NOMO-1 (cell line): Measurements from ENCODE around the gene TECTA.
"Not testable (repeated sequence)": the region's sequence is repeated elsewhere in the genome, so short reads cannot be mapped to it uniquely, and the experiment has no call there.

Experiments used
- DNase-seq, 2 experiments: peaks; one replicate each; lab custom pipeline; 2025; ENCODE audit not compliant: unreplicated experiment in 2 of 2; lab: John Stamatoyannopoulos, UW

TECTA gene

DNA sequence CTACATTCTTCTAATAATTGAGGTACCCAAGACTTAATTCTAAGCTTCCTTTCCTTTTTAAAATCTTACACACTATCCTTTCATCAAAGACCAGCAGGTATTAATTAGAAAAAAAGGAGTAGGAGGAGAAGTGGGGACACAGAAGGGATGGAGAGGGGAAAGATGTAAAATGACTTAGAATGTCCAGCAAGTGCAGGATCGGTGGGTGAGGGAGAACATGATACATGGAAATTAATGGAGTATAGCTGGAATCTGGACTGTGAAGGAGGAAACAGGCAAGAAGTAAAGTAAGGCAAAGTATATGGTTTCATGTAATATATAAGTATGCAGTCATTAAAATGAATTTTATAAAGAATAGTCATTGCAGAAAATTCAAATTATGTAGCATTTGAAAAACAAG lies 127.8 kb downstream of the TECTA start:
- no peak for DNase-seq

DNA sequence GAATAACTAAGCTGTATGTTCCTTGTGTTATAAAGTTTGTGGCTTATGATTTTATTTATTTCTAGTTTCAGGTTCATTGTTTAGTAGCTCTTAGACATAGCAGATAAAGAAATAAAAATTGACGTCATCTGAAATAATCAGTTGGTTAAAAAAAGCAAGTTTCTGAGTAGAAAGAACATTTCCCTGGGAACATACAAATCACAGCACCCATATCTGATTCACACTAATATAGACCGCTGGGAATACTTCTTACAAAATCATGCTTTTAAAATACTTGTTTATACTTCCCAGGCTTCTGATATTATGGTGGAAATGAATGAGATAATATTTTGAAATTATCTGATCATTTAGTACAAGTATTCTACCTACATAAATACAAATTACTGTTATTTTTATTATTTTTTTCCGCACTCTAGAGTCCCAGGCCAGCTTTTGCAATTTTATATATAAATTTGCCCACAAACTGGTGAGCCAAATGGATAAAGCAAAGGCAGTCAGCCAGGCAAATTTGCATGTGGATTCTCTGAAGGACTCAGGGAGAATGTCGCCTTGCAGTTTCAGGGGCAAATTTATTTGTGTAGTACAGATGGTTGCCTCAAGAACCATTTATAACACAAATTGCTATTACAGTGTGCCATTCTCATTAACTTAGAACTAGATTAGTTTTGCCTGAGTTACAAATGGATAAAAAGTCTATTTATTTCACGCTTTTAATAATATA lies 128.6 kb downstream of the TECTA start:
- DNase-seq, result no peak

DNA sequence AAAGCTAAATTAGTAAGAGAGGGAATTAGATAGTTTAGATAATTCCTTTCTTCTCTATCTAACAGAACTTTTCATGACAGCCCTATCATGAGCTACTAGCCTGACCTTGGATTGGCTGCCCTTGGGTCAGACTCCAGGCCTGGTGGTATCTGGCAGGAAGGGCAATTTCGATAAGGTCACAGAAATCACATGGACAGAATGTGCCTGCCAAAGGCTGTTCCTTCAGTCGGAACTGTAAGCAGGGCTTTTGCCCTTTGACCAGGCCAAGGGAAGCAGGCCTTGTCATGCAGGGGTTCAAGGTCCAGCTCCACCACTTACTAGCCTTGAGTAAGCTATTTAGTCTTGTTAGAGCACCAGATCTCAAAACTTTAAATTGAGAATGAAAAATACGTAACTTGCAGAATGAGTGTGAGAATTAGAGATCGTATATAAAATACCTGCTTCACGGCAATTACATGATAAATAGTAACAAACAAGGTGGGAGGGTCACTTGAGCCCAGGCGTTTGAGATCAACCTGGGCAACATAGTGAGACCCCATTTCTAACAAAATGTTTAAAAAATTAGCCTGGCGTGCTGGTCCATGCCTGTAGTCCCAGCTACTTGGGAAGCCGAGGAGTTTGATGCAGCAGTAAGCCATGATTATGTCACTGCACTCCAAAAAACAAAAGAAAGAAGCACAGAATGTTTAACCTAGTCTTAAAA lies 130.7 kb downstream of the TECTA start:
- no peak for DNase-seq

DNA sequence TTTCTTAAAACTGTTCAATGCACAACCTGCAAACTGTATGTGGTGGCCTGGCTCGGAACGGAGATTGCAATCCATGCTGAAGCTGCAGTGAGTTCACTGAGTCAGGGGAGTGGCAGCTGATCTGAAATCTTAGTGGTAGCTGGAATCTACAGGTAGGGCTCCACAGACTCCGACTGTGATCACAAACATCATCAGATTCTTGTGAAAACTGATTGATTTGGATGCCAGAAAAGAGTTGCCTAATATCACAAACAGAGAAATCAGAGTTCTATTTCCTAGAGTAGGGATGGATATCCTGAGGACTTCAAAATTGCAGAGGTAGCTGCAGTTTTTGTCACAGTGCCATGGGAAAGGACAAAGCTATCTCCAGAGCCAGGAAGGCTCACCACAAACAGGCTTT lies 134.0 kb downstream of the TECTA start:
- DNase-seq, result no peak

DNA sequence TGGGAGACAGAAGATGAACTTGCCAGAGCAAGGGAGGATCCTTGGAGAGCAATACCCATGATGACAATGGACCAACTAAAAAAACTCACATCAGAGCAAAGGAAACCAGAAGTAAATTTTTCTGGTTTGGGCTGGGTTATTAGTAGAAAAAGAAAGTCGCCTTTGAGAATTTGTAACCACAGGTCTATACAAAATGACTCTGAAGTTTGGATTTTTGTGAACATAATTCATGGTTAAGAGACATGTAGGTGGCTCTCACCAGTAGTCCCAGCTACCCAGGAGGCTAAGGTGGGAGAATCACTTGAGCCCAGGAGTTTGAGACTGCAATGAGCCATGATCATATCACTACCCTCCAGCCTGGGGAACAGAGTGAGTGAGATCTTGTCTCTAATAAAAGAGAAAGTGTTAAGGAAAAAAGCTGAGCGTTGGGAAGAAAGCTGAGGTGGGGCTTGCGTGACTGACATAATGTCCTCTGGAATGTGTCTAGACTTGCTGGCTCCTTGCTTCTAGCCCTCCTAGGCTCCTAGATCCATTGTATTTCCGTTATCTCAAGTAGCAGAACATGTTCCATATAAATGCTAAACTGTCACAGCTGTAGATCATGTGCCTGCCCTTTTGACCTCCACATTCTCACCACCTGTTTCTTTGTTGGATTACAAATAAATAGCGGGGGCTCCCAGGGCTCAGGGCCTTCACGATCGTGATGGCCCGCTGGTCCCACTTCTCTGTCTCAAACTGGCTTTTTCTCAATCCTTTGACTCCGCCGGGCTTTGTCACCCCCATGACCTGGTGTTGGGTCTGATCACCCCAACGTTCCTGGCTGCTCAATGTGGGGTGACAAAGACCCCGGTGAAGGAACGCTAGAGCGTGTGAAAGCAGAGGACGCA lies 135.3 kb downstream of the TECTA start:
- no peak for DNase-seq

DNA sequence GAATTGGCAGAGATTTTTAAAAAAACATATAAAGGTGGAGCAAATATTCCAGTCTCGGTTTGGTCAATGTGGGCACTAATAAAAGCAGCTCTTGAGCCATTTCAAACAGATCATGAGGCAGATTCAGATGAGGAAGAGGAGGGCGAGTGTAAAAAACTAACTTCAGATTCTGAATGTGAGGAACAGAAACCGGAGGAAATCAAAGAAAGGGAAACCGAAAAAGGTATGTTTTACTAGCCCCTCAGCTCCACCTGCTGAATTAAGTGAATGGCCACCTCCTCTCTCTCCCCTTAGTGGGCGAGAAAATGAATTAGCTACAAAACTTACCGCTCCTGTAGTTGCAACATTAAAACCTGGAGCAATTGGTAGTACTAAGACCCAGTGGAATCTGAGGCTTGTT lies 136.2 kb downstream of the TECTA start:
- DNase-seq, result peak in 1 of 2 experiments; percentile 21

DNA sequence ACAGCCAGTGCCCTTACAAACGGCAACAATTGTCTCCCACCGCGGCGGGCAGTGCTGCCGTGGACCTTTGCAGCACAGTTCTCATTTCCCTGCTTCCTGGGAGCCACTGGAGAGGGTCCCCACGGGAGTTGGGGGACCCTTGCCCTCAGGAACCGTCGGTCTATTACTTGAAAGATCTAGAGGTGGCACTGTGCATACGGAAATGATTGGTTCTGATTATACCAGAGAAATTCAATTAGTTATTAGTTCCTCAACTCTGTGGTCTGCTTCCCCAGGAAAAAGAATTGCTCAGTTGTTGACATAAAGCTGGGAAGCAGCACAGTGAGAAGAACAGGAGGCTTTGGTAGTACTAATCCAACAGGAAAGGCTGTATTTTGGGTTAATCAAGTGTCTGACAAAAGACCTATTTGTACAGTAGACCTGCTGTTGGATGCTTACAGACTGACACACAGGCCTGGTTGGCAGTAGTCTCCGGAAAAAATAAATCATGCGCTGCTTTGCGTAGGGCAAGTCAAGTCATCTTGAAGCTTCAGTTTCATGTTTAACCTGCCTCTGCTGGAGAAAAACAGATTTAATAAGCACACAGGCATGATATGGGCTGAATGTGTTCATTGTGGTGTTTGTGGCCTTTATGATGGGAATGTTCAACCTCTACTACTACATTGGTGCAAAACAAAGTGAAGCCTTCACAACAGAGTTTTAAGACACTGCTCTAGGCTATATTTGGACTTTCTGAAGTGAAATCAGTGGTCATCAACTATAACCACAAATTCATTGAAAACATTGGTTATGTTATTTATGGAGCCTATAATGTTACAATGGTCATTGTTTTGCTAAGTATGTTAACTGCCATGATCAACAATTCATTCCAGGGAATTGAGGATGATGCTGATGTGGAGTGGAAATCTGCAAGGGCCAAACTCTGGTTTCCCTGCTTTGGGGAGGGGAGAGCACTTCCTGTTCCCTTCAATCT lies 136.9 kb downstream of the TECTA start:
- DNase-seq, result no peak

DNA sequence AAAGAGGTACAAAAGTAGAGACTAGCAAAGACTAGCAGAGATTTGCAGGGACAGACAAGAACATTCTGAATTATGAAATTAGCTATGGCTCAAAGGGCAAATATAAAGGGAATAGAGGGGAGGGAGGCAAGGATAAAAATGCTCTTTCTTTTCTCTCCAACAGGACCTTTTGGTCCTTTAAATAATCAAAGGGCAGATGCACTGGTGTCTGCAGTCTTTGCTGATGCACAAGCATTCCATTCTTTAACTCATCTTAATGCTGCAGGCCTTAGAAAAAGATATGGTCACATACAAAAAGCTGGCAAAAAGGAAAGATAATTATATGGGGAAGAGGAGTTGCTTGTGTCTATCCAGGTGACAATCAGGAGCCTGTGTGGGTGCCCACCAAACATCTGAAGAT lies 137.9 kb downstream of the TECTA start:
- DNase-seq, result no peak

DNA sequence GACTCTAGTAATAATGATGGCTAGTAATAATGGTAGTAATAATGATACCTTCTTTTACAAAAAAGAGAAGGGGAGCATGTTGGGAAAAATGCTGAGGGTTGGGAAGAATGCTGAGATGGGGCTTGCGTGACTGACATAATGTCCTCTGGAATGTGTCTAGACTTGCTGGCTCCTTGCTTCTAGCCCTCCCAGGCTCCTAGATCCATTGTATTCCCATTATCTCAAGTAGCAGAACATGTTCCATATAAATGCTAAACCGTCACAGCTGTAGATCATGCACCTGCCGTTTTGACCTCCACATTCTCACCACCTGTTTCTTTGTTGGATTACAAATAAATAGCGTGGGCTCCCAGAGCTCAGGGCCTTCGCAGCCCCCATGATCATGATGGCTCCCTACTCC lies 139.0 kb downstream of the TECTA start:
- not testable (repeated sequence) for DNase-seq

DNA sequence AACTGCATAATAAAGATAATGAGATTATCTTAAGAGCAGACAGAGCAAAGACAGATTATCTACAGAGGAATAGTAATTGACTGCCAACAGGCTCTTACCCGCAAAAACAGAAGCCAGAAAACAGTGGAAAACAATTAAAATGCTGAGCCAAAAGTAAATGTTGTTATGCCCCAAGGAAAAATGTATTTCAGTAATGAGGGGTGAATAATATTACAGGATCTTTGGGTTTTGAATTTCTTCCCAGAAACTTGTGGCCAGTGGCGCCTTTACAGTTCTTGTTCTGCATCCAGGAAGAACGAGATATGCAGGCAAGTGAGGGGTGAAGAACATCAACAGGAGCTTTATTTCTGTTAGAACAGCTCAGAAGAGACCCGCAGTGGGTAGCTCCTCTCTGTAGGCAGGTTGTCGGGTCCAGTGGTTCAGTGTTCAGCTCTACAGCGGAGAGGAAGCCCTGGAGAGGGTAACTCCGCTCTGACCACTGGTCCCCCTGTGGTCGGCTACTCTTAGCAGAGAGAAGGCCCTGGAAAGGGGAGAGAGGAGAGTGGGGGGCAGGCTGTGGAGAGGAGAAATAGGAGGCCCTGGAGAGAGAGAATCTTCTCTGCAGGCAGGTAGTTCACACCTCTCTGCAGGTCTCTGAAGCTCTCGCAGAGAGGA lies 139.7 kb downstream of the TECTA start:
- DNase-seq, result no peak
